GM21367 (cell line): ENCODE results near the gene MRPL21.

Experiments used
- ATAC-seq: cut with Tn5 transposase; IDR thresholded peaks from one replicate; pipeline ENCODE4 v1.9.1; 2021; ENCODE audit not compliant: unreplicated experiment

Gene MRPL21

GRCh38 chr11:68935516-68936357, 32.1 kb upstream of the MRPL21 start:
- ATAC-seq: no peak

- no peak for ATAC-seq
These were observed 31.4 kb upstream of the MRPL21 start for GRCh38 chr11:68935066-68935465.

GRCh38 chr11:68934666-68935065, 31.0 kb upstream of the MRPL21 start:
- ATAC-seq: no peak

- ATAC-seq: no peak
These were observed 30.7 kb upstream of the MRPL21 start for GRCh38 chr11:68934321-68934645.

- ATAC-seq: no peak
These were observed 30.1 kb upstream of the MRPL21 start for GRCh38 chr11:68933605-68934320.

- ATAC-seq: no peak
These were observed 29.4 kb upstream of the MRPL21 start for GRCh38 chr11:68932933-68933577.

GRCh38 chr11:68932358-68932757, 28.7 kb upstream of the MRPL21 start:
- ATAC-seq: no peak

- ATAC-seq: no peak
These were observed 28.3 kb upstream of the MRPL21 start for GRCh38 chr11:68931911-68932310.

- ATAC-seq: no peak
These were observed 27.6 kb upstream of the MRPL21 start for GRCh38 chr11:68930991-68931855.

GRCh38 chr11:68929706-68930570, 26.3 kb upstream of the MRPL21 start:
- no peak for ATAC-seq

GRCh38 chr11:68929135-68929534, 25.5 kb upstream of the MRPL21 start:
- ATAC-seq: no peak

GRCh38 chr11:68928136-68928880, 24.7 kb upstream of the MRPL21 start:
- ATAC-seq: no peak

GRCh38 chr11:68927280-68928135, 23.9 kb upstream of the MRPL21 start:
- ATAC-seq: no peak

- ATAC-seq: no peak
These were observed 22.0 kb upstream of the MRPL21 start for GRCh38 chr11:68925611-68926010.

GRCh38 chr11:68924073-68924925, 20.7 kb upstream of the MRPL21 start:
- no peak for ATAC-seq

- no peak for ATAC-seq
These were observed 20.0 kb upstream of the MRPL21 start for GRCh38 chr11:68923614-68924013.

GRCh38 chr11:68916439-68916838, 12.8 kb upstream of the MRPL21 start:
- no peak for ATAC-seq

- no peak for ATAC-seq
These were observed 11.1 kb upstream of the MRPL21 start for GRCh38 chr11:68914761-68915160.
